ENCODE results near the gene REPIN1.

REPIN1 gene

GRCh38 chr7:150351587-150352194, 16.9 kb upstream of the REPIN1 start:
- no peak for DNase-seq (ENCODE audit: low read depth)
- no peak for TF ChIP-seq CTCF (IDR thresholded peaks at IDR 0.05; ENCODE audit: low read depth, low read length, missing control alignments)

GRCh38 chr7:150355666-150356059, 13.0 kb upstream of the REPIN1 start:
- no peak for TF ChIP-seq CTCF (IDR thresholded peaks at IDR 0.05; ENCODE audit: low read depth, low read length, missing control alignments)
- no peak overlapping the region for H3K4me3 ChIP-seq (ENCODE audit: low read depth, low read length)
- DNase-seq (ENCODE audit: low read depth), result no peak

More at GRCh38 chr7:150351587-150352194, 16.9 kb upstream of the REPIN1 start:
- H3K4me3 ChIP-seq (ENCODE audit: low read depth, low read length), result no peak overlapping the region

GRCh38 chr7:150356265-150356897, 12.2 kb upstream of the REPIN1 start:
- TF ChIP-seq CTCF (IDR thresholded peaks at IDR 0.05; ENCODE audit: low read depth, low read length, missing control alignments), result peak; percentile 71
- no peak for DNase-seq (ENCODE audit: low read depth)
- no peak overlapping the region for H3K4me3 ChIP-seq (ENCODE audit: low read depth, low read length)

- DNase-seq (ENCODE audit: low read depth), result no peak
- no peak overlapping the region for H3K4me3 ChIP-seq (ENCODE audit: low read depth, low read length)
- TF ChIP-seq CTCF (IDR thresholded peaks at IDR 0.05; ENCODE audit: low read depth, low read length, missing control alignments), result no peak
Measured at GRCh38 chr7:150357270-150357669, 11.4 kb upstream of the REPIN1 start.

- TF ChIP-seq CTCF (IDR thresholded peaks at IDR 0.05; ENCODE audit: low read depth, low read length, missing control alignments), result no peak
- H3K4me3 ChIP-seq (ENCODE audit: low read depth, low read length), result no peak overlapping the region
Measured at GRCh38 chr7:150357771-150358427, 10.7 kb upstream of the REPIN1 start.

GRCh38 chr7:150358433-150358832, 10.2 kb upstream of the REPIN1 start:
- TF ChIP-seq CTCF (IDR thresholded peaks at IDR 0.05; ENCODE audit: low read depth, low read length, missing control alignments), result no peak
- DNase-seq (ENCODE audit: low read depth), result no peak
- no peak overlapping the region for H3K4me3 ChIP-seq (ENCODE audit: low read depth, low read length)

More at GRCh38 chr7:150357771-150358427, 10.7 kb upstream of the REPIN1 start:
- DNase-seq (ENCODE audit: low read depth), result no peak

Measured in GM12864 (cell line).